Left ventricle myocardium inferior (tissue), 1 donor: ENCODE measurements around the gene PLCXD3. TPM values are rescaled to one million over a fixed set of nuclear protein-coding genes. Genes with fewer than 3 reads are reported as not detected.

Experiments used
- DNase-seq: peaks from one replicate; pipeline ENCODE4 v3.0.0-alpha.2; 2020
- H3K27ac ChIP-seq: fragments of 200-600 bp; replicated peaks from 2 replicates; pipeline ENCODE4 v1.8.0; 2021
- H3K27me3 ChIP-seq: fragments of 200-600 bp; 2 replicates; pipeline ENCODE4 v1.8.0; 2021; ENCODE audit warnings: low read depth
- H3K36me3 ChIP-seq: fragments of 200-600 bp; 2 replicates; pipeline ENCODE4 v1.8.0; 2021
- H3K4me1 ChIP-seq: fragments of 200-600 bp; 2 replicates; pipeline ENCODE4 v1.8.0; 2021
- H3K4me3 ChIP-seq: fragments of 200-600 bp; 2 replicates; pipeline ENCODE4 v1.8.0; 2021; ENCODE audit warnings: mild to moderate bottlenecking, moderate library complexity
- H3K9me3 ChIP-seq: fragments of 200-600 bp; replicated peaks from 2 replicates; pipeline ENCODE4 v1.8.0; 2021
- CTCF ChIP-seq: fragments of 200-600 bp; IDR thresholded peaks from 2 replicates; pipeline ENCODE4 v1.8.0; 2021; ENCODE audit warnings: antibody characterized with exemption, mild to moderate bottlenecking, borderline replicate concordance
- intact Hi-C: fragments of 100-400 bp; cut with micrococcal nuclease; formaldehyde crosslinking; loops from one replicate; pipeline ENCODE4 v1.11.0; 2022
- total RNA-seq: library from RNA; stranded (reverse); fragmentation: NEBNext Ultra II Directional; extraction: Animal tissue kit (Norgen Biotek cat#: 25700); gene quantifications from one replicate; pipeline ENCODE4 v1.2.1, GENCODE V29; 2021
- donor health status: DM: no; HTN: yes; CAD: no; lungs with severe emphysema.

Gene PLCXD3
- total RNA-seq, 1 donor from 2014 or later, result 73.1 TPM

GRCh38 chr5:41414598-41414997, 95.8 kb downstream of the PLCXD3 start:
- H3K27me3 ChIP-seq, result no peaks in the 10 kb centered on the region
- no peaks in the 10 kb centered on the region for H3K9me3 ChIP-seq
- peaks cover 4% of the 10 kb centered on the region for H3K36me3 ChIP-seq
- peak overlapping the region; percentile 69 for H3K27ac ChIP-seq
- peaks cover 84% of the 10 kb centered on the region for H3K4me1 ChIP-seq
- no peak overlapping the region for H3K4me3 ChIP-seq
- DNase-seq, result no peak
- intact Hi-C loops, result no loop called here
- no peak for TF ChIP-seq CTCF

DNA sequence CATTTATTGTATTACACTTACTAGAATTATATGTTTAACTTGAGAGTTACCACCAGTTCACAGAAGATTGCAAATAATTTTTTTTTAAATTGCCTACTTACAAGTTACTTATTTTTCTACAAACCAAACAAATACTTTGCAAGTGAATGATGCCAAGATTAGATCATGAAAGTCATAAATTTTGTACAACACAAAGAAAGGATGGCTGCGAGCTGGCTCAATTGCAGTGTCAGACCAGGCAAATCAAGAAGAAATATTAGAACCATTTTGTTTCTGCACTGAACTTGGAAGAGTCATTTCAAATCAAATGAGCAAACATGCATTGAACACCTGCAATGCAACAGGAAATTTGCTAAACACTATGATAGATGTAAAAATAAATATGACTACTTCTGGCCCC, 97.3 kb downstream of the PLCXD3 start:
- no peaks in the 10 kb centered on the region for H3K9me3 ChIP-seq
- intact Hi-C loops, result no loop called here
- TF ChIP-seq CTCF, result no peak
- H3K4me3 ChIP-seq, result no peak overlapping the region
- H3K27ac ChIP-seq, result peak overlapping the region; percentile 69
- H3K4me1 ChIP-seq, result peaks cover 84% of the 10 kb centered on the region
- peaks cover 4% of the 10 kb centered on the region for H3K36me3 ChIP-seq
- no peak for DNase-seq
- no peaks in the 10 kb centered on the region for H3K27me3 ChIP-seq

DNA sequence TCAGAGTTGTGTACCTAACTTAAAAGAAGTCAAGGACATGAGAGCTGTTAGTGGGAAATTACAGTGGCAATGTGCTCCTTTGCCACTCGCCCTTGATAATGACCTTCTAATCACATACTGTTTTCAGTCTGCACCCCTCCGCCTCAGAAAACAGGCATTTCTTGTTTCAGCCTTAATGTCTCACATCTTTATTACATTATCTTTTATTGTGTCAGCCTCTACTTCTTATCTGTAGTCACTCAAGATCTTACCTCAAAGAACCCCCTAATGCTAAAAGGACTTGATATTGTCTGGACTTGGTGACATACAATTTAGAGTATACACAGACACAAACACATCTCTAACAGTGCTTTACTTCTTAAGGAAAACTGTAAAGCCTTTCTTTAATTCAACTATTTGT, 97.9 kb downstream of the PLCXD3 start:
- Histone ChIP-seq H3K4me1 (peaks cover 81% of the 10 kb centered on the region), H3K9me3 (no peaks in the 10 kb centered on the region), H3K27me3 (no peaks in the 10 kb centered on the region), H3K27ac (peak overlapping the region; percentile 69), H3K36me3 (peaks cover 4% of the 10 kb centered on the region), H3K4me3 (no peak overlapping the region)
- no peak for DNase-seq
- intact Hi-C loops, result no loop called here
- TF ChIP-seq CTCF, result no peak

- no peaks in the 10 kb centered on the region for H3K36me3 ChIP-seq
- intact Hi-C loops, result no loop called here
- peak overlapping the region; percentile 69 for H3K27ac ChIP-seq
- DNase-seq, result no peak
- H3K9me3 ChIP-seq, result no peaks in the 10 kb centered on the region
- no peaks in the 10 kb centered on the region for H3K27me3 ChIP-seq
- no peak for TF ChIP-seq CTCF
- no peak overlapping the region for H3K4me3 ChIP-seq
- H3K4me1 ChIP-seq, result peaks cover 76% of the 10 kb centered on the region
These were observed 99.7 kb downstream of the PLCXD3 start for GRCh38 chr5:41410737-41411136.

- H3K27me3 ChIP-seq, result no peaks in the 10 kb centered on the region
- no peaks in the 10 kb centered on the region for H3K36me3 ChIP-seq
- intact Hi-C loops, result no loop called here
- no peak for DNase-seq
- H3K27ac ChIP-seq, result peak overlapping the region; percentile 69
- no peak for TF ChIP-seq CTCF
- no peaks in the 10 kb centered on the region for H3K9me3 ChIP-seq
- no peak overlapping the region for H3K4me3 ChIP-seq
- H3K4me1 ChIP-seq, result peaks cover 78% of the 10 kb centered on the region
These were observed 100.1 kb downstream of the PLCXD3 start for GRCh38 chr5:41410307-41410706.
